OCI-LY7 (cell line): Measurements from ENCODE around the gene GAS6. TPM values are rescaled to one million over a fixed set of nuclear protein-coding genes. Genes with fewer than 3 reads are reported as not detected.

Source experiments
- BruUV-seq: library from RNA; stranded (reverse); fragments of 400-500 nt; replicated peaks from 2 replicates; lab custom pipeline; 2021; lab: Mats Ljungman, UMichigan
- CTCF ChIA-PET: fragments of 300-600 bp; sonication (Branson Sonifier 250); formaldehyde crosslinking; loops from one replicate; lab custom pipeline; 2022; ENCODE audit warnings: antibody characterized with exemption; ENCODE audit not compliant: unreplicated experiment; lab: Charles Lee
- POLR2A ChIA-PET: fragments of 300-600 bp; sonication (Branson Sonifier 250); formaldehyde crosslinking; loops from one replicate; lab custom pipeline; 2022; ENCODE audit warnings: antibody characterized with exemption; lab: Charles Lee
- DNase-seq: peaks from one replicate; pipeline ENCODE4 v3.0.0-alpha.2; 2015; ENCODE audit warnings: low spot score
- H2AFZ ChIP-seq: fragments of 200-600 bp; sonication (generic), shearing (Covaris generic); 2 replicates; pipeline ENCODE4 v1.6.1; 2014; ENCODE audit warnings: mild to moderate bottlenecking, antibody characterized with exemption, low read length, moderate library complexity
- H3K27ac ChIP-seq: fragments of 200-600 bp; sonication (generic); 2 replicates; pipeline ENCODE4 v1.5.1; 2014; ENCODE audit warnings: mixed run types, low read depth, mild to moderate bottlenecking, moderate library complexity, low read length, inconsistent platforms; ENCODE audit not compliant: poor library complexity, severe bottlenecking
- H3K36me3 ChIP-seq: fragments of 200-600 bp; sonication (generic); 2 replicates; pipeline ENCODE4 v1.6.1; 2014; ENCODE audit warnings: mild to moderate bottlenecking, antibody characterized with exemption, low read length, moderate library complexity, mixed read lengths; ENCODE audit not compliant: insufficient read depth
- H3K4me1 ChIP-seq: fragments of 200-600 bp; sonication (generic); 2 replicates; pipeline ENCODE4 v1.5.1; 2014; ENCODE audit warnings: mild to moderate bottlenecking, low read length; ENCODE audit not compliant: insufficient read depth, poor library complexity, severe bottlenecking
- H3K4me2 ChIP-seq: fragments of 200-600 bp; sonication (generic); 2 replicates; pipeline ENCODE4 v1.6.1; 2014; ENCODE audit warnings: mild to moderate bottlenecking, low read length
- H3K4me3 ChIP-seq: fragments of 200-600 bp; sonication (generic); 2 replicates; pipeline ENCODE4 v1.5.1; 2014; ENCODE audit warnings: mild to moderate bottlenecking, low read depth, low read length; ENCODE audit not compliant: poor library complexity, severe bottlenecking
- H3K79me2 ChIP-seq: fragments of 200-600 bp; sonication (generic); 2 replicates; pipeline ENCODE4 v1.6.1; 2016; ENCODE audit warnings: low read depth, mild to moderate bottlenecking, low read length, moderate library complexity, mixed read lengths; ENCODE audit not compliant: insufficient read depth
- H3K9me2 ChIP-seq: fragments of 200-600 bp; sonication (generic); 2 replicates; pipeline ENCODE4 v1.6.1; 2016; ENCODE audit warnings: mild to moderate bottlenecking, low read length, mixed read lengths; ENCODE audit not compliant: insufficient read depth
- H3K9me3 ChIP-seq: fragments of 200-600 bp; sonication (generic); 2 replicates; pipeline ENCODE4 v1.6.1; 2014; ENCODE audit warnings: mild to moderate bottlenecking, mixed run types, low read length, mixed read lengths
- H4K20me1 ChIP-seq: fragments of 200-600 bp; sonication (generic); 2 replicates; pipeline ENCODE4 v1.6.1; 2014; ENCODE audit warnings: mild to moderate bottlenecking, antibody characterized with exemption, low read length, moderate library complexity, mixed read lengths; ENCODE audit not compliant: insufficient read depth
- EZH2phosphoT487 ChIP-seq: fragments of 200-600 bp; sonication (generic); IDR thresholded peaks from 2 replicates; pipeline ENCODE4 v1.6.1; 2018; ENCODE audit warnings: low read depth, borderline replicate concordance, mild to moderate bottlenecking, mixed run types, antibody characterized with exemption, low read length, moderate library complexity, mixed read lengths
- intact Hi-C: fragments of 100-400 bp; cut with micrococcal nuclease; formaldehyde crosslinking; loops from one replicate; pipeline ENCODE4 v1.10.0; 2022; ENCODE audit not compliant: unreplicated experiment
- total RNA-seq, 2 experiments: library from RNA; depleted of rRNA in 1 of 2; stranded (reverse); fragments of >200 nt in 1 of 2; shearing (Covaris generic) in 1 of 2; gene quantifications; 2 replicates each; pipeline ENCODE4 v1.2.3, GENCODE V29; 2014 to 2022
- TF ChIP-seq, protein P1 (sequence below): fragments of 200-600 bp; sonication (generic); conservative IDR thresholded peaks from 2 replicates; pipeline ENCODE4 v1.5.1; 2014; ENCODE audit warnings: mild to moderate bottlenecking, antibody characterized with exemption, low read length, moderate library complexity, mixed read lengths

Gene GAS6
- total RNA-seq, 2 experiments from 2014 or later, result not detected

DNA sequence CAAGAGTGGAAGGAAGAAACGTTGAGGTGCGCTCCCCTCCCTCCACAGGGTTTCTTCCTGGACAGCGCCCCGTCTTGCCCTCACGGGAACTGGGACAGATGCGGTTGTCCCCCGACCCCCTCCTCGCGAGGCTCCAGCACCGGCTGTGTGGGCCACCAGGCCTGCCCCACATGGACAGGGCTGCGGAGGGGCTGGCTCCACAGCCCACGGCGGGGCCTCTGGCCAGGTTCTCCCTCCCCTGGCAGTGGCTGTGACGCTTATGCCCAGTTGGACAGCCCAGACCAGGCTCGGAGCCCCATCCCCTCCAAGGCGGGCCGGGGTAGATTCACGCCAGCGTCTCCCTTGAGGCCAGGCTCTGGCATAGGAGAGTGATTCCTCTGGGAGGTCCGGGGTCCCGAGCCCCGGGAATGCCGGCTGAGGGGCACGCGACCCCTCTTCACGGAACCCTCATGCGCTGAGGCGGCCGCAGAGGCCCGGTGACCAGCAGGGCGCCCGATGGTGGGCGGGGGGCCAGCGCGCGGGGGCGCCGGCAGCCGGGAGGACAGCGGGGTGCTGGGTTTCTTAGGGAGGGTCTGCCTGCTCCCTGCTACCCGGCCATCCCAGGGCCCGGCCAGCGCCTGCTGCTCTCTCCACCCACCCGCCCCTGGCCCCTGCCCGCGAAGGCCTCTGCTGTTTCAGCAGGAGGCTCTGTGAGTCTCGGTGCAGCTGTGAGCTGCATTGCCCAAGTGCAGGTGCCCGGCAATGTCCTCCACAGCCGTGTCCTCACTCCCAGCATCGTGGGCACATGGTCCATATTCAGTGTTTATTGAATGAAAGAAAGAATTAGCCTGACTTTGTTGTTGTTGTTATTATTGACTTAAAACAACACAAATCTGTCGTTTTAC is 20.3 kb upstream of the GAS6 start:
- Histone ChIP-seq H4K20me1 (no peaks in the 10 kb centered on the region), H3K9me3 (no peaks in the 10 kb centered on the region), H3K79me2 (no peaks in the 10 kb centered on the region), H3K36me3 (no peaks in the 10 kb centered on the region), H3K4me1 (peaks cover 2% of the 10 kb centered on the region), H3K27ac (no peak overlapping the region), H3K9me2 (no peaks in the 10 kb centered on the region), H3K4me2 (no peak overlapping the region), H3K4me3 (no peak overlapping the region), H2AFZ (no peak overlapping the region)
- no TSS peak for BruUV-seq
- DNase-seq, result no peak
- TF ChIP-seq, protein P1, sequence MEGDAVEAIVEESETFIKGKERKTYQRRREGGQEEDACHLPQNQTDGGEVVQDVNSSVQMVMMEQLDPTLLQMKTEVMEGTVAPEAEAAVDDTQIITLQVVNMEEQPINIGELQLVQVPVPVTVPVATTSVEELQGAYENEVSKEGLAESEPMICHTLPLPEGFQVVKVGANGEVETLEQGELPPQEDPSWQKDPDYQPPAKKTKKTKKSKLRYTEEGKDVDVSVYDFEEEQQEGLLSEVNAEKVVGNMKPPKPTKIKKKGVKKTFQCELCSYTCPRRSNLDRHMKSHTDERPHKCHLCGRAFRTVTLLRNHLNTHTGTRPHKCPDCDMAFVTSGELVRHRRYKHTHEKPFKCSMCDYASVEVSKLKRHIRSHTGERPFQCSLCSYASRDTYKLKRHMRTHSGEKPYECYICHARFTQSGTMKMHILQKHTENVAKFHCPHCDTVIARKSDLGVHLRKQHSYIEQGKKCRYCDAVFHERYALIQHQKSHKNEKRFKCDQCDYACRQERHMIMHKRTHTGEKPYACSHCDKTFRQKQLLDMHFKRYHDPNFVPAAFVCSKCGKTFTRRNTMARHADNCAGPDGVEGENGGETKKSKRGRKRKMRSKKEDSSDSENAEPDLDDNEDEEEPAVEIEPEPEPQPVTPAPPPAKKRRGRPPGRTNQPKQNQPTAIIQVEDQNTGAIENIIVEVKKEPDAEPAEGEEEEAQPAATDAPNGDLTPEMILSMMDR, result no peak
- no peak for TF ChIP-seq EZH2phosphoT487
- CTCF ChIA-PET, result no interaction called here
- POLR2A ChIA-PET, result no interaction called here
- intact Hi-C loops, result no loop called here

DNA sequence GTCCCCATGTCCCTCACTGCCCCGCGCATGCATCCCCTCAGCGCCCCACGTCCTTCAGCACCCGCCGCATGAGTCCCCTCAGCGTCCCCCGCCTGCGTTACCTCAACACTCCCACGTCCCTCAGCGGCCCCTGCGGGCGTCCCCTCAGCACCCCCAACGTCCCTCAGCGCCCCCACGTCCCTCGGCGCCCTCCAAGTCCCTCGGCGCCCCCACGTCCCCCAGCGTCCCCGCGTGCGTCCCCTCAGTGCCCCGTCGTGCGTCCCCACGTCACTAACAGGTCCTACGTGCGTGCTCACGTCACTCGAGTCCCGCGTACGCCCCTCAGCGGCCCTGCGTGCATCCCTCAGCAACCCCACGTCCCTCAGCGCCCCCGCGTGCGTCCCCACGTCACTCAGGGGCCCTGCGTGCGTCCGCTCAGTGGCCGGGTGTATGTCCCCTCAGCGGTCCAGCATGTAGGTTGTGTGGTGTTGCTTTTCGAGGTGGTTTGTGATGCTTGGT is 19.5 kb upstream of the GAS6 start:
- Histone ChIP-seq H4K20me1 (no peaks in the 10 kb centered on the region), H3K4me1 (peaks cover 2% of the 10 kb centered on the region), H3K9me3 (no peaks in the 10 kb centered on the region), H2AFZ (no peak overlapping the region), H3K4me3 (no peak overlapping the region), H3K9me2 (no peaks in the 10 kb centered on the region), H3K4me2 (no peak overlapping the region), H3K36me3 (no peaks in the 10 kb centered on the region), H3K27ac (no peak overlapping the region), H3K79me2 (no peaks in the 10 kb centered on the region)
- BruUV-seq, result no TSS peak
- no peak for DNase-seq
- CTCF ChIA-PET, result no interaction called here
- POLR2A ChIA-PET, result no interaction called here
- TF ChIP-seq, protein P1, result no peak
- TF ChIP-seq EZH2phosphoT487, result no peak
- intact Hi-C loops, result no loop called here

DNA sequence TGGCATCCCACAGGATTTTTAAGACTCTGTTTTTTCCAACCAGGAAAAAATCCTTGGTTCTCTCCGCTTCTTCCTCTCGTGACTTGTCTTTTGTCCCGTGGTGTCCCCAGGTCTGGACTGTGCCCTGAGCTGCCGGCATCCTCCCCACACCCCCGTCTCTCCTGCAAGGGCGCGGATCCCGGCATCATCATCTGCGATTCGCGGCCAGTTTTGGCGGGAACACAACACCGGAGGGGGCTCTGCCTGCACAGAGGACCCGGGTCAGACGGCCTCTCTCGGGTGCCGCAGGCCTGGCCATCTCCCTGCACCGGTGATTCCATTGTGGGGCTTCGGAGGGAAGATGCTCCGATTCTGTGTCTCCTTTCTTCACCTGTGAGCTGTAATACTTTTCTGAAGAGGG is 18.8 kb upstream of the GAS6 start:
- H3K4me2 ChIP-seq, result no peak overlapping the region
- no peaks in the 10 kb centered on the region for H3K36me3 ChIP-seq
- no peak for TF ChIP-seq EZH2phosphoT487
- TF ChIP-seq, protein P1, result no peak
- intact Hi-C loops, result no loop called here
- ChIA-PET CTCF (no interaction called here), POLR2A (no interaction called here)
- no peaks in the 10 kb centered on the region for H3K79me2 ChIP-seq
- H2AFZ ChIP-seq, result no peak overlapping the region
- H4K20me1 ChIP-seq, result no peaks in the 10 kb centered on the region
- BruUV-seq, result no TSS peak
- H3K4me1 ChIP-seq, result peaks cover 2% of the 10 kb centered on the region
- H3K27ac ChIP-seq, result no peak overlapping the region
- no peaks in the 10 kb centered on the region for H3K9me2 ChIP-seq
- no peak for DNase-seq
- H3K9me3 ChIP-seq, result no peaks in the 10 kb centered on the region
- H3K4me3 ChIP-seq, result no peak overlapping the region
